ENCODE results near the gene RPS15. TPM values are rescaled to one million over a fixed set of nuclear protein-coding genes. Genes with fewer than 3 reads are reported as not detected.

RPS15 gene
- total RNA-seq, 5 donors from 2014 or later (not counting 1 experiment from before 2014, with no cell fraction given), result 1,731 to 2,353 (median 2,282) TPM

DNA sequence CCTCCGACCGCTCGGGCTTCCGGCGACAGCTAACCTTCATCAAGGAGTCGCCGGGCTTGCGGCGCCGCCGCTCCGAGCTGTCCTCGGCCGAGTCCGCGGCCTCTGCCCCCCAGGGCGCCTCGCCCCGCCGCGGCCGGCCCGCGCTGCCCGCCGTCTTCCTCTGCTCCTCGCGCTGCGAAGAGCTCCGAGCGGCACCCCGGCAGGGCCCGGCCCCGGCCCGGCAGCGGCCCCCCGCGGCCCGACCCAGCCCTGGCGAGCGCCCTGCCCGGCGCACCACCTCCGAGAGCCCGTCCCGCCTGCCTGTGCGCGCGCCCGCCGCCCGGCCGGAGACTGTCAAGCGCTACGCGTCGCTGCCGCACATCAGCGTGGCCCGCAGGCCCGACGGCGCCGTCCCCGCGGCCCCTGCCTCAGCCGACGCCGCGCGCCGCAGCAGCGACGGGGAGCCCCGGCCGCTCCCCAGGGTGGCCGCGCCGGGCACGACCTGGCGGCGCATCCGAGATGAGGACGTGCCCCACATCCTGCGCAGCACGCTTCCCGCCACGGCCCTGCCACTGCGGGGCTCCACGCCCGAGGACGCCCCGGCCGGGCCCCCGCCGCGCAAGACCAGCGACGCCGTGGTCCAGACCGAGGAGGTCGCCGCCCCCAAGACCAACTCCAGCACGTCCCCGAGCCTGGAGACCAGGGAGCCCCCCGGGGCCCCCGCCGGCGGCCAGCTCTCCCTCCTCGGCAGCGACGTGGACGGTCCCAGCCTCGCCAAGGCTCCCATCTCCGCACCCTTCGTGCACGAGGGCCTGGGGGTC, 31.3 kb downstream of the RPS15 start:
- Mint-ChIP-seq H3K27ac (no peak overlapping the region), H3K4me3 (peak overlapping the region in 1 of 3 donors; percentile 78)

DNA sequence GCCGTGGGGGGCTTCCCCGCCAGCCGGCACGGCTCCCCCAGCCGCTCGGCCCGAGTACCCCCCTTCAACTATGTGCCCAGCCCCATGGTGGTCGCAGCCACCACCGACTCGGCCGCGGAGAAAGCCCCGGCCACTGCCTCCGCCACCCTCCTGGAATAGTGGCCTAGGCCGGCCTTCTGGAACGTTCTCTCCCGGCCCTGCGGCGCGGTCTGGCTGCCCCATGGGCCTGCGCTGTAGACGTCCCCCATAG, 31.8 kb downstream of the RPS15 start:
- Mint-ChIP-seq H3K27ac (no peak overlapping the region), H3K27me3 (peaks cover 0 to 9% of the 10 kb centered on the region in 2 donors), H3K36me3 (no peaks in the 10 kb centered on the region), H3K4me1 (peaks cover 11 to 19% (median 12%) of the 10 kb centered on the region in 3 donors), H3K9me3 (no peaks in the 10 kb centered on the region), H3K4me3 (peak overlapping the region; percentile 68 to 78 (median 71))
- Histone ChIP-seq H3K9me3 (no peaks in the 10 kb centered on the region), H3K4me1 (ENCODE audit: control insufficient read depth in 1 of 2, extremely low read depth in 1 of 2, insufficient read depth in 2 of 2, low read length in 2 of 2) (peaks cover 11 to 69% of the 10 kb centered on the region in 2 experiments), H3K36me3 (ENCODE audit: control insufficient read depth in 2 of 2, extremely low read depth in 1 of 2, insufficient read depth in 1 of 2, low read length in 1 of 2) (peaks cover 3 to 5% of the 10 kb centered on the region in 2 donors), H3K27me3 (replicated peaks in 1 of 2; ENCODE audit: control insufficient read depth in 2 of 2, extremely low read depth in 1 of 2, insufficient read depth in 2 of 2, low read length in 1 of 2) (peaks cover 0 to 70% of the 10 kb centered on the region in 2 experiments), H3K27ac (ENCODE audit: low read length) (no peak overlapping the region), H3K4me3 (ENCODE audit: control insufficient read depth in 1 of 2, extremely low read depth in 1 of 2, low read length in 1 of 2) (peak overlapping the region; percentile 53 to 72)
- ChIA-PET CTCF (no interaction called here), POLR2A (no interaction called here)
- DNase-seq (no peak), ATAC-seq (replicated peaks in 1 of 4) (no peak)
- WGBS (ENCODE audit: insufficient coverage), result 5% methylated on average over 17 of the region's 22 CpGs

More for the DNA sequence above, 31.3 kb downstream of the RPS15 start:
- 2% methylated on average over 117 of the region's 117 CpGs for WGBS (ENCODE audit: insufficient coverage)
- no peak overlapping the region for H3K27ac ChIP-seq (ENCODE audit: low read length)
- DNase-seq (peak in 4 of 35 experiments; percentile 20 to 55 (median 37)), ATAC-seq (replicated peaks in 1 of 4) (peak; percentile 26 to 50 (median 46))
- no peaks in the 10 kb centered on the region for H3K9me3 ChIP-seq
- peaks cover under 1 to 3% of the 10 kb centered on the region in 2 donors for H3K36me3 ChIP-seq (ENCODE audit: control insufficient read depth in 2 of 2, extremely low read depth in 1 of 2, insufficient read depth in 1 of 2, low read length in 1 of 2)
- peaks cover 11 to 69% of the 10 kb centered on the region in 2 experiments for H3K4me1 ChIP-seq (ENCODE audit: control insufficient read depth in 1 of 2, extremely low read depth in 1 of 2, insufficient read depth in 2 of 2, low read length in 2 of 2)
- Mint-ChIP-seq H3K4me1 (peaks cover 9 to 19% (median 12%) of the 10 kb centered on the region in 3 donors), H3K27me3 (peaks cover 0 to 11% of the 10 kb centered on the region in 2 donors), H3K36me3 (no peaks in the 10 kb centered on the region), H3K9me3 (no peaks in the 10 kb centered on the region)
- peaks cover 0 to 75% of the 10 kb centered on the region in 2 experiments for H3K27me3 ChIP-seq (replicated peaks in 1 of 2; ENCODE audit: control insufficient read depth in 2 of 2, extremely low read depth in 1 of 2, insufficient read depth in 2 of 2, low read length in 1 of 2)
- POLR2A ChIA-PET, result no interaction called here
- CTCF ChIA-PET, result interaction anchor here in 1 of 2 donors (0.6 kb wide), 1 partner anchor 285 kb away, joined by 4 read pairs; no protein-coding TSS in a partner anchor
- peak overlapping the region; percentile 53 to 72 for H3K4me3 ChIP-seq (ENCODE audit: control insufficient read depth in 1 of 2, extremely low read depth in 1 of 2, low read length in 1 of 2)

DNA sequence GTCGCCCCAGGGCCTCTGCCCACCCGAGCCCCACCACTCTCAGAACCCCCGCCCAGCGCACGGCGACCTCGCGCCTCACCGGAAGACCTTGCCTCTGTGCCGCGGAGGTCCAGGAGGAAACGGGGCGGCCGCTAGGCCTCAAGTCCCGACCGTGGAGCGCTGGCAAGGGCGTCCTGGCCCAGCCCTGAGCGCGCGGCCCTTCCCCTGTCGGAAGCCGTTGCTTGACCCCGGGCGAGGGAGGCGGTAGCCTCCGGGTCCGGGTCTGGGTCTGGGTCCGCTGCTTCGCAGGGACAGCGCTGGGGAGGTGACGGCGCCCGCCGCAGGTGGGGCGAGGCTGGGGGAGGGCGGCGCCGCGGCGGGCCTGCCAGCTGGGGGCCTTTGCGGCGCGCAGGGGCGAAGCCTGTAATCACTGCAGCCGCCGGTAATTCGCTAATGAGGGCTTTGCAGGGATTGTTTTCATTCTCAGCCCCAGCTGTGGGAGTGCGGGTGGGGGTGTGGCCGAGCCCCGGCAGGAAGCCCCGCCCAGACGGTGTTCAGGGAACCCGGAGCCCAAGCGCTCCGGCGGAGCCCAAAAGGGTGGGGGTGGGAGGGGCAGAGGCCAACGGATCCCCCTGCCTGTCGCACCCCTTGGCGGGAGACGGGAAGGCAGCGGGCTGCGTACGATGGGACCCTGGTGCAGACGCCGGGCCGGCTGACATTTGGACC, 32.3 kb downstream of the RPS15 start:
- Mint-ChIP-seq H3K27ac (no peak overlapping the region), H3K27me3 (peaks cover 0 to 9% of the 10 kb centered on the region in 2 donors), H3K9me3 (no peaks in the 10 kb centered on the region), H3K4me1 (peaks cover 11 to 19% (median 12%) of the 10 kb centered on the region in 3 donors), H3K36me3 (no peaks in the 10 kb centered on the region), H3K4me3 (peak overlapping the region; percentile 68 to 78 (median 71))
- POLR2A ChIA-PET, result no interaction called here
- Histone ChIP-seq H3K27ac (ENCODE audit: low read length) (no peak overlapping the region), H3K27me3 (replicated peaks in 1 of 2; ENCODE audit: control insufficient read depth in 2 of 2, extremely low read depth in 1 of 2, insufficient read depth in 2 of 2, low read length in 1 of 2) (peaks cover 0 to 66% of the 10 kb centered on the region in 2 experiments), H3K9me3 (no peaks in the 10 kb centered on the region), H3K36me3 (ENCODE audit: control insufficient read depth in 2 of 2, extremely low read depth in 1 of 2, insufficient read depth in 1 of 2, low read length in 1 of 2) (peaks cover 3 to 5% of the 10 kb centered on the region in 2 donors), H3K4me1 (ENCODE audit: control insufficient read depth in 1 of 2, extremely low read depth in 1 of 2, insufficient read depth in 2 of 2, low read length in 2 of 2) (peaks cover 11 to 69% of the 10 kb centered on the region in 2 experiments), H3K4me3 (ENCODE audit: control insufficient read depth in 1 of 2, extremely low read depth in 1 of 2, low read length in 1 of 2) (peak overlapping the region; percentile 53 to 72)
- DNase-seq, result peak; percentile 30 to 80 (median 62)
- WGBS (ENCODE audit: insufficient coverage), result under 1% methylated on average over 64 of the region's 67 CpGs
- ATAC-seq (replicated peaks in 1 of 4), result peak; percentile 70 to 76 (median 74)
- CTCF ChIA-PET, result no interaction called here

DNA sequence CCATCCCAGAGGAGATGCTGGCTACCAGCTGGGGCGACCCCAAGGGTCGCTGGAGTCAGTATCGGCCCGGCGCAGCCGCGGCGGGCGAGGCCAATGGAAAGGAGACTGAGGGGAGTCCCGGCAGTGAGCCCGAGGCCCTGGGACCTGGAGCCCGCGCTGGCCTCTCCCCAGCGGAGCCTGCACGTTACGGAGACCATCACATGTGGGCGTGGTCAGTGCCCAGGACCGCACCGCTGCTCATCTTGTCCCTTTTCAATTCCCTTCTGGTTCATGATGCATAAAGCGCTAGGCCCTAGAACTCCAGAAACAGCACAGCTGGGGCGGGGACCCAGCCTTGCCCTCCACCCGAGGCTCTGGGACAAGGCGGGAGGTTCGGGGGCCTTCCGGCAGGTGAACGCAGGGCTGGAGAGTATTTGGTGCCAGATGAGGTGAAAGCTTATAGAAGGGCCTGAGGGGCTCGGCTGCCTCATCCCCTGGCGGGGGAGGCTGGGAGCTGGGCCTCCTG, 32.9 kb downstream of the RPS15 start:
- Mint-ChIP-seq H3K4me3 (peak overlapping the region; percentile 64 to 78 (median 71)), H3K36me3 (no peaks in the 10 kb centered on the region), H3K27ac (no peak overlapping the region), H3K9me3 (no peaks in the 10 kb centered on the region), H3K27me3 (peaks cover 0 to 7% of the 10 kb centered on the region in 2 donors), H3K4me1 (peaks cover 11 to 19% (median 12%) of the 10 kb centered on the region in 3 donors)
- DNase-seq, result peak in 1 of 35 experiments; percentile 44
- ATAC-seq (replicated peaks in 1 of 4), result peak; percentile 21 to 30 (median 26)
- H3K4me1 ChIP-seq (ENCODE audit: control insufficient read depth in 1 of 2, extremely low read depth in 1 of 2, insufficient read depth in 2 of 2, low read length in 2 of 2), result peaks cover 11 to 68% of the 10 kb centered on the region in 2 experiments
- H3K27me3 ChIP-seq (replicated peaks in 1 of 2; ENCODE audit: control insufficient read depth in 2 of 2, extremely low read depth in 1 of 2, insufficient read depth in 2 of 2, low read length in 1 of 2), result peaks cover 0 to 60% of the 10 kb centered on the region in 2 experiments
- H3K9me3 ChIP-seq, result no peaks in the 10 kb centered on the region
- peak overlapping the region; percentile 53 to 72 for H3K4me3 ChIP-seq (ENCODE audit: control insufficient read depth in 1 of 2, extremely low read depth in 1 of 2, low read length in 1 of 2)
- ChIA-PET CTCF (no interaction called here), POLR2A (interaction anchor here in 1 of 2 donors (0.6 kb wide), 1 partner anchor 202 kb away, joined by 4 read pairs; the partner anchor contains the start of gene CIRBP)
- no peak overlapping the region for H3K27ac ChIP-seq (ENCODE audit: low read length)
- WGBS (ENCODE audit: insufficient coverage), result 14% methylated on average over 20 of the region's 28 CpGs
- H3K36me3 ChIP-seq (ENCODE audit: control insufficient read depth in 2 of 2, extremely low read depth in 1 of 2, insufficient read depth in 1 of 2, low read length in 1 of 2), result peaks cover 5 to 8% of the 10 kb centered on the region in 2 donors

DNA sequence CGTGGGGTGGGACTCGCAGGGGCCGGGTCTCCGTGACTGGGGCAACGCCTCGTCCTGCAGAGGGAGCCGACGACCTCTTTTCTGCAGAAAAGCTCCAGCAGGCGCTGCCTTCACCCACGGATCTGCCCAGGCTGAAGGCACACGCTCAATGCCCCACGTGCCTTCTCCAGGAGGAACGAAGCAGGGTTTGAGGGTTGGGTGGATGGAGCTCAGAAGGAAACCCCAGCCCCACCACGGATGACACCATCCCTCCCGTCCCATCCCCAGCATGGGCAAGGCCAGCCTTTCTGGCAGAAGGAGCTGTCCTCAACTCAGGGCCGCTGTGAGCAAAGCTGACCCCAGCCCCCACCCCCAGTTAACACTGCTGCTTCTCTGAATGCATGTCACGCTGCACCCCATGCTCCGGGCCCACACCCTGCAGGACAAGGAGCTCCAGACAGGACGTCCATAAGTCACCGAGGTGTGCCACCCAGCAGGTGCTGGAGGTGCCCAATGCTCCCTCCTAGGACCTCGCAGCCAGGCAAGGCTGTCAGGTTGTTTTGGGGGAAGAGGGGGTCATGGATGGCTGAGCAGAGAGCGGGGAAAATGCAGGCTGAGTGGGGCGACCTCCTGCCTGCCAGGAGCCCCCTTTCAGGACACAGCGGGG, 33.4 kb downstream of the RPS15 start:
- H3K4me1 Mint-ChIP-seq, result peaks cover 12 to 22% (median 13%) of the 10 kb centered on the region in 3 donors
- peak in 4 of 35 experiments; percentile 29 to 47 (median 35) for DNase-seq
- Histone ChIP-seq H3K9me3 (no peaks in the 10 kb centered on the region), H3K36me3 (ENCODE audit: control insufficient read depth in 2 of 2, extremely low read depth in 1 of 2, insufficient read depth in 1 of 2, low read length in 1 of 2) (peaks cover 8 to 11% of the 10 kb centered on the region in 2 donors), H3K27me3 (replicated peaks in 1 of 2; ENCODE audit: control insufficient read depth in 2 of 2, extremely low read depth in 1 of 2, insufficient read depth in 2 of 2, low read length in 1 of 2) (peaks cover 0 to 55% of the 10 kb centered on the region in 2 experiments), H3K27ac (ENCODE audit: low read length) (no peak overlapping the region), H3K4me1 (ENCODE audit: control insufficient read depth in 1 of 2, extremely low read depth in 1 of 2, insufficient read depth in 2 of 2, low read length in 2 of 2) (peaks cover 11 to 66% of the 10 kb centered on the region in 2 experiments), H3K4me3 (ENCODE audit: control insufficient read depth in 1 of 2, extremely low read depth in 1 of 2, low read length in 1 of 2) (peak overlapping the region in 1 of 2 donors; percentile 72)
- POLR2A ChIA-PET, result interaction anchor here in 1 of 2 donors (0.6 kb wide), 1 partner anchor 203 kb away, joined by 4 read pairs; the partner anchor contains the start of gene CIRBP
- CTCF ChIA-PET, result no interaction called here
- 41% methylated on average over 15 of the region's 24 CpGs for WGBS (ENCODE audit: insufficient coverage)
- H3K4me3 Mint-ChIP-seq, result peak overlapping the region; percentile 64 to 78 (median 66)
- H3K27me3 Mint-ChIP-seq, result peaks cover 0 to 7% of the 10 kb centered on the region in 2 donors
- ATAC-seq (replicated peaks in 1 of 4), result peak in 3 of 4 experiments; percentile 7 to 37 (median 11)
- H3K36me3 Mint-ChIP-seq, result no peaks in the 10 kb centered on the region
- no peaks in the 10 kb centered on the region for H3K9me3 Mint-ChIP-seq
- no peak overlapping the region for H3K27ac Mint-ChIP-seq
